Nucleus accumbens (tissue), 56 donors: ENCODE measurements around the gene MTHFSD.

Experiments used
- DNase-seq, 56 donors: peaks; one replicate each; lab custom pipeline; 2025; lab: John Stamatoyannopoulos, UW

MTHFSD gene

DNA sequence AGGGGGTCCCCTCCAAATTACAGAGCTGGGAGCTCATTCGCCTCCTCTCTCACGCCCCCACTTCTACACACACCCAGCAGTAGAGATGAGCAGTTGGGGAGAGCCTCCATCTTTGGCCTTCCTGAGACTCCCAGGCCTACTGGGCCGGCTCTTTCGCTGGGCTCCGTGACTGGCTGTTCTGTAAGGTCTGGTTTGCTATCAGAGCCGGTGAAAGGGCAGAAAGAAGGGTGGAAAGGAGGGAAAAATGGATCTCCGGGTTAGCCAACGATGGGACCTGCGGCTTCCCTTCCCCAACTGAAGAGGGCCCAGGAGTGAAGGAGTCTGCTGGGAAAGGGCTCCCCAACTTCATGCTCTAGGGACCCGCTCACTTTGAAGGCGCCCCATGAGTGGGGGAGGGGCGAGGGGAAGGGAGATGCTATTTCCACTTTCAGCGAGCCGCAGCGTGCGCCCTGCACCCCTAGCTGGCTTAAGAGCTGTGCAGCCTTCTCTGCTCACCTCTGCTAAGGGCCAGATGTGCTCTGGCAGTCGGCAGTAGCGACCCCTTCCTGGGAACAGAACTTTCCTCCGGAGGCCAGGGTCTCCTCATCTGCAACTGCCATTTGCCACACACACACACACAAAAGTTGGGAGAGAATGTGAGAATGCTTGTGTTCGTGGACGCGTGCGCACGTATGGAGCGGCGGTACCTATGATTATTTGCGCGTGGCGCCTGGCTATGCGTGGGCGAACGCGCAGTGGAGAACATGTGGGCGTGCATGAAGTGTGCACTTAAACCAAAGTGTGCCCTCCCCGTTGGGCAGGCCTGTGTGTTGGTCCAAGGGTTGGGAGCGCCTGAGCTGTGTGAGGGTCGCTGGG is 47.6 kb downstream of the MTHFSD start:
- no peak for DNase-seq

DNA sequence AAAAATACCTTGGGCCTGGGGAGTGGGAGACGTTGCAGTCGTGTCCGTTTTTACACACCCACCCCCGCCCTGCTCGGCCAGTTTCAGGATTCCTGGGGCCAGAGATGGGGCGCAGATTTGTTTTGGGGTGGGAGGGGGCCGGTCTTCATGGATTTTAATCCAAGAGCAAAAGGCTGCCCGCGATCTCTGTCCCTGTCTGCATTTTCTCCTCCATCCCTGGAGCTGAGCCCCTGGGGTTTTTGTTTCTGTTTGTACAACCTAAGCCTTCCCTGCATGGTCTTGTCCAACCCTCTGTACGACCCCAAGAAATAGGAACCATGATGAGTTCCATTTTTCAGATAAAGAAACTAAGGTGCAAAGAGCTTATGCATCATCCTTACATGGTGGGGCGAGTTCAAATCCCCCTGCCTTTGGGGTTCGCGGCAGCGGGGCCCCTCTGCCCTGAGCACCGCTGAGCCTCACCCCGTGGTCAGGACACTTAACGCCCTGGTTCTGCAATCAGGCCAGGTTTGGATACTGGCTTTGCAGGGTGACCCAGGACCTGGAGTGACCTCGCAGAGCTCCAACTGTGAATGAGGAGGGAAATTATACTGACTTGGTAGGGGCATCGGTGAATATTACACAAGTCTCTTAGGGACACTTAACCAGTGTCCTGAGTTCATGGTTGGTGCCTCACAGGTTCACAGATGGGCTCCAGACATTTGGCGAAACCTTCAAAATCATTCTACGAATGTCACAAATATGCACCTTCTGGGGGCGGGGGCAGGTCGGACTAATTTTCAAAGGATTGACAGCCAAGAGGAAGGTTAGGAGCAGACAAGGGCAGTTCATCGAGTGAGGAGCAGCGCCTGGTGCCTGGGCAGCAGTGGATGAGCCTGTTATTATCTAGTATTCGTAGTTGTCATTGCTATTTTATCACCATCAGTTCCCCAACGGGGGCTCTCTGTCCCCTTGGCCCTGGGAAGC is 48.9 kb downstream of the MTHFSD start:
- no peak for DNase-seq

DNA sequence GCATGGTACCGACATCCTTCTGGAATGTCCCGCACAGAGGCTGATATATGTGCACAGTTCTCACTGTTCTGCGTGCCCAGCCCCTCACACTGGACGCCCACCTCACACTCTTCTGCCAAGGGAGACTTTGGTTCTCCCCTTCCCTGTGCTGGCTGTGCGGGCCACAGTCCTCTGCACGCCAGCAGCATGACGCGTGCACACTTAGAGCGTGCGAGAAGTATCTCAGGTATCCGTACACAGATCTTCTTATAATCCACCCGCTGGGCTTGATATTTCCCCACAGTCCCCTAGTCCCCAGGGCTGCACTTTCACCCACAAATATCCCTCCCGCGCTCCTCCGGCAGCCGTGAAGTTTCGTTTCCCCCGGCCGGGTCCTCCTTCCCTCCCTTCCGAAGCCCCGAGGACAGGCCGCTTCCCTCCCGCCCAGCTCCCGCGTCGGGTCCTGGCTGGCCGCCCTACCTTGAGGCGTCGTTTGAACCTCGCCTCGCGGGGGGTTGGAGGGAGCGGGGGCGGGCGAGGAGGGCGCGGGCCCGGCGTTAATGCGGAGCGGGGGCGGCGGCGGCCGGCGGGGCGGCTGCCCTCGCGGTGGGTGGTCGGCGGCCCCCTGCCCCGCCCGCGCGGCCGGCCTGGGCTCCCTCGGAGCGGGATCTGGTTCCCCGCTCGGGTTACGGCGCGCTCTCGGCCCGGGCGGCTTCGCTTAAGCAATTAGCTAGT is 49.7 kb downstream of the MTHFSD start:
- DNase-seq = no peak

DNA sequence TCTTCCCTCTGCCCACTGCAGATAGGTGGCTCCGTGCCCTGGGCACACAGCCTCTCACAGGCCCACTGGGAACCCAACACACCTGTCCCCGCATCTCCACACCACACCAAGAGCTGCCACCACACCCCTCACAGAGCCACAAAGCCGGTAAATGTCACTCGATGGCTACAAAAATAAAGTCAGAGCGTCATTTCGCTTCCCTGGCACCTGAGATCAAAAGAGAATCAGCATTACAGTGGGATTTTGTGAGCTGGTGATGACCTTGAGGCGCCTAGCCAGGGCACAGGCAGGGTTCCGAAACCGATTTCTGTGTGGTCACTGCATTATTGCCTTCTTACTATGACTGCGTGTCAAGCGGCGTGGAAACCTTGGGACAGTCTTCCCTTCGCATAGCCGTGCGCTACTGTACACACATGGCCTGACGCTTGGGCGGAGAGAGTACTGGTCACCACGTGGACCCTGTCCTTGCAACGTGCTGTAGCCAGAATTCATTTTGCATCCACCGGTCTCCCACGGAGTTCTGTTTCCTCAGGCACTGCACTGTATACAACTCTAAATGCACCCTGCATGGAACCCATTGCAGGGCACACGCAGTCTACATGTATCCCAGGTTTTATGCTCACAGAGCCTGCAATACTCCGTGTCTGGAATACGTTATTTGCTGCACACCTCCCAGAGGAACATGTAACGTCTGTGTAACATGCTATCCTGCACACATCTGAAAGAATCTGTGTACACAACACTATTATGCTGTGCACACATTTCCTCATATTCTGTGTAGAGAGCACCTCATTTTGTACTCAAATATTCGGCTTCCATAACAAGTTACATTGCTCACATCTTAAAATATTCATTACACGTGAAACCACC is 50.5 kb downstream of the MTHFSD start:
- DNase-seq = no peak

DNA sequence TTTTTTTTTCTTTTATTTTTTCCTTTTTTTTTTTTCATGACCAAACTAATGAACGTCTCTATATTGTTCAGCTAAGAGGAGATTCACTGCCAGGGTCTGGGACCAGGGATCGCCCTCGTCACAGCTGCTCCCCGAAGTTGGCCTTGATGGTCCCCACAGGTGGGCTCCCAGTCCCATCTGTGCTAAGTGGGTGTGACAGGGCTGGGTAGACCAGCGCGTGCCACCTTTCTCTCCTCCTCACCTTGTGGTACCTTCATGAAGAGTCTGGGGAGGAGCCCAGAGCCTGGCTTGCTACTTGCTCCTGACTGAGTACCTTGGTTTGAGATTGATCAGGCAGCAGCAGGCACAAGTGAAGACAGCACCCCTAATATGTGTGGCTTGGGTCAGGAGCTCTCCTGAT is 51.2 kb downstream of the MTHFSD start:
- no peak for DNase-seq

DNA sequence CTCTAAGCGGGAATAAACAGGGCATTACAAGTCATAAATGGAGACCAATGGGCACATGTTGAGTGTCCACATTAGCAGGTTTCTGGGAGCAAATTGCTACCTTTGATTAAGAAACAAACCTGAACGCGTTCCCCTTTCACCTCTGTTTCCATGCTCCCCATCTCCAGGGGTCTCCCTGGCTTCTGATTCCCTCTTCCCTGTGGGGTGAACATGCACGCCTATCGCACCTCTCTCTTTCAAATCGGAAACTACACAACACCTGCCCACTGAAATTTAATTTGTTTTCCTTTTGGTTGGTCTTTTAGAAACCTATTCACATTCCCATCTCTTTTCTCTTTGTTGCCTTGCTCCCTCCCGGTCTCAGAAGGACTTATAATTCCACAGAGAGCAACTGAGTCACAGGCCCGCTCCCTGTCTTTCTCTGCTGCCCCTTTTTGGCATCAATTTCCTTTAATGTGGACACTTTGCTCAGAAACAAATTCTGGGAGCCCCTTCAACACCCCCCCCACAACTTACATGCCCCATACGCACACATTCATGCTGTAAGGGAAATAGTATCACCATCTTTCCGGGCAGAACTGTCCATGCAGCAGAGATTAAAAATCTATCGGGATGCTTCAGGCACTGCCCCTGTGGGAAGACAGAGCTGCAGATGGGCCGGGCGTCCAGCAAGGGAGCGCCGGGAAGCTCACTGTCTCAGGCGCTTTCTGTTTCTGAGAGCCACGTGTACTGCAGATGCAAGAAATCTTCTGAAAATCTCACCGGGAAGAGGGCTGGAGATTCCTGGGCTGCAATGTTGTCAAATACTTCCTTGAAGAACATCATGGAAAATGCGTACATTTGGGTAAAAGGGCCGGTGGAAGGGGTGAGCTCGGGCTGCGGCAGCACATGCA is 51.9 kb downstream of the MTHFSD start:
- DNase-seq = no peak

DNA sequence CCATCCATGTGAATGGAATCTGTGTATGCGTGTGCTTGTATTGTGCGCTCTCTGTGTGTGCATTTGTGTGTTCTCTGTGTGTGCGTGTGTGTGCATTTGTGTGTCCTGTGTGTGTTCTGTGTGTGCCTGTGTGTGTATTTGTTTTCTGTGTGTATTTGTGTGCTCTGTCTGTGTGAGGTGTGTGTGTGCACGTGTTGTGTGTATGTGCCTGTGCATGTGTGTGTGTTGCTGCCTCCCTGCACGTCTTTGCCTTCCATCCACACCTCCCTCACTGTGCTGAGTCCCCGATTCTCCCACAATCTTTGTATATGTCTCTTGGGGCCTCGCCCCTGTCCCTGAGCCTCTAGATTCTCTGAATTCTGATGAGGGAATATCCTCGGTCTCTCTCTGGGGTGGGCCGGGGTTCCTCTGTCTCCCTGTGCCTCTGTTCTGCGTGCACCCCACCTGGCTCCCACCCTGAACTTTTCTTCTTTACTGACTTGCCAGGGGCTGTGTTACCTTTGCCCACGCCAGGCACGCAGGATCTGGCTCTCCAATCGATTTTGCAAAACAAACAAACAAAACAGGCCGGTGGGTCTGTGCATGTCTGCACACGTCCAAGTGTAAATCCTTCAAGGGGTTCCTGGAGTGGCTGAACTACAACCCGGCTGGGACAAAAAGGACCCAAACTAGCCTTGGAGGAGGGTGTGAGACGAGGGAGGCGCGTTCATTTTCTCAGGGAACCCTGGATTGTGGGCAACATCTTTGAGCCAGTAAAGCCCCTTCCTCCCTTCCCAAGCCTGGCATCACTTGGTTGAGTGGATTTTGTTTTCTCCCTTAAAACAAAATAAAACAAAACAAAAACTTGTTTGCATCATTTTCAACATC is 52.8 kb downstream of the MTHFSD start:
- DNase-seq = no peak

DNA sequence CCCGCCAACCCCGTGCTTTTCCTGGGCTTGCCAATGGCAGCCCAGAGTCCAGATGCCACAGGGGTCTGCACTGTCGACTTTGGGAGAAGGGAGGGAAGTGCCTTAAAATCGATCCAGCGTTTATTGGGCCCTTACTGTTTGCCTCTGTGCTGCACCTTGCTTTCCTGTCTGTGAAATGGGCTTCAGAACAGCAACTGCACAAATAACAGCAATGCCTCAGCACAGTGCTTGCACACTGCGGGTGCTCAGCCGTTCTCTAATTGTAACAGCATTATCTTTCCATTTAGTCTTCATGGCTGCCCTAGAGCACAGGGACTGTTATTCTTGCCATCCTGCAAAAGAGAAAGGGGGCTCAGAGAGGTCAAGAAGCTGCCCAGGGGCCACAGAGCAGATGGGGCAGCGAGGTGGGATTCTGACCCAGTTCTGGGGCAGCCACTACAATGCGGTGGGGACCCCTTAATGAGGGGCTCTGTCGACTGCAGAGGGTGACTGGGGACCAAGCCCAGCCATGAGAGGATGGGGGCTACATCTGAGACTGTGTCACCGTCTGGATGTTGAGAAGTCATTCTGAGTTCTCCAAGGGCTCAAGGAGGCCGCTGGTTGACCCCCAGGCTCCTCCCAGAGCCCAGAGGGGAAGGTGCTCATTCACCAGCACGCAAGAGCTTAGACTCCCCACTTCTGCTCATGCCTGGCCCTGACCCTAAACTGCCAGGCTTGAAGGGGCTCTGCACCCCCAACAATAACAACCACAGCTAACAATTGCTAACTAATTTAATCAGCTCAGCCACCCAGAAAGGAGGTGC is 54.1 kb downstream of the MTHFSD start:
- DNase-seq = no peak

DNA sequence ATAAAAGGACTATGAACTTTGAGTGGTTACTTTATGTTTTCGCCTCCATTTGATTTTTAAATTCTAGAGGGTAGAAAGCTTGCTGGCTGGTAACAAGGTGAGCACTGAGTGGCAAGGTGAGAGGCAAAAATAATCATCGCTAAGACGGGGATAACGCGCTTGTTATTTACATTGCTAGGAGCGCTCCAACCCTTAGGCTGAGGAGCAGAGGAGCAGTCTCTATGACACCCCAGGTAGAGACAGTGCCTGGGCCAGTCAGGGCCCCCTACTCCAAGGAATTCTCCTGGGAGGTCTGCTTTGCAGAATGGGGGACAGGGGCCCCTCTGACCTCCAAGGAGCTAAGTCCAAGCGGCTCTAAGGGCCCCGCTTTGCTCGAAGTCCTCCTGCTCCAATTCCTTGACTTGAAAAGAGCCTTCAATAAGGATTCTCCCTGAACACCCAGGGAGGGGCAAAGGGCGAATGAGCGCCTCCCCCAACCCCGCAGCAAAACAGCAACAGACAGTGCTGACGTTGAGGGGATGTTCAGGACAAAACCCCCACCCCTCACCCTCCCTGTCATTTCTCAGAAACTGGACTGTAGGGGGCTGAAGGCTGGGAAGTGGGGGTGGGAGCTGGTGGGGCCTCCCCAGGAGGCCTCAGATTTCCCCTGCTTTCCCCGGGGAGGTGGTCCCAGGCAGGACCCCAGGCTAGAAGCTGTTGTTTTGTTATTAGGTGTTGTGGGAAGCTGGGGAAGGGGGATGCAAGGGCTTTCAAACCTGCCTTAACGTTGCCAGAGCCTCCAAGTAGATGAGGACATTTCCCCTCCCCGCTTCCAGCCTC is 54.9 kb downstream of the MTHFSD start:
- no peak for DNase-seq

DNA sequence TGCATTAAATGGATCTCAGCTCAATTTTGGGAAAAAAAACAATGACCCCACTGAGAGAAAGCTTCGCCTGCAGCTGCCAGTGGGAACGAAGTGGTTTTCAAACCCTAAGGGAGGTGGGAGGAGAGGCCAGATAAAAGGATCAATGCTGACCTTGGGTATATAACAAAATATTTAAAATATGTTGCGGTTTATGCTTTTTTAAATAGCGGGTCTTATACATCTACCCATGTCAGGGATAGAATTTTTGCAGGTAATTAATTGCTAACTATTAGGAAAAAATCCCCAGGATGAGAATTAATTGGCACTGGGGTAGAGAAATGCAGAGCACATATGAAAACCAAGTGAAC is 55.6 kb downstream of the MTHFSD start:
- DNase-seq = no peak

DNA sequence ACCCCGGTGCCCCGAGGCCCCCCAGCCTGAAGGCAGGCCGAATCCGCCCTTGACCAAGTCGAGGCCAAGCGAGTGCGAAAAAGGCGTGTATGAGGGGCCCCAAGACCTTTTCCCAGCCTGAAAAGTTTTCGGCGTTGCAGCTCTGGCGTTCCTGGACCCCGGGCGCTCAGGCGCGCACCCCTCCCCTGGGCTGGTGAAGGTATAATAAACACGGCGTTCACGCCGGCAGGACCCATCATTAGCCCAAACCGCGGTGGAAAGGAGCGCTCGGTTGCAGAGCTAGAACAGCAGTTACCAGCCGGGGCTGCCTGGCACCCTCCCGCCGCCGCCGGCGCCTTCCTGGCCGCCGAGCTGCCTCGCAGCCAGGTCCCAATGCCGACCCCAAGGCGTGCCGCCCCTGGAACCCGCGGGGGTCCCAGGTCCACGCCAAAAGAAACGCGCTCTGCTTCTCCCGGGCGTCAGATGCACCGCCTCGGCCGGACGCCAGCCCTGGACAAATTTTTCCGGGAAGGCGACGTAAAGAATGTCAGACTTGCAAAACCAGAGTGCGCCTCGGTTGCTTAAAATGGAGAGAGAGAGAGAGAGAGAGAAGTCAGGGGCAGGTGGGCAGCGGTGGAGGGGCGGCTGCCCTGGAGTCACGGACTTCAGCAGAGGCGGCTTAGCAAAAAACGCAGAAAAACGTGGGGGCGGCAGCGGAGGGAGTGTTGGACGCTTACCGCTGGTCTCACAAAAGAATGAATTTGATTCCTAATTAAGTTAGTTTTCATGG is 56.2 kb downstream of the MTHFSD start:
- DNase-seq = no peak

DNA sequence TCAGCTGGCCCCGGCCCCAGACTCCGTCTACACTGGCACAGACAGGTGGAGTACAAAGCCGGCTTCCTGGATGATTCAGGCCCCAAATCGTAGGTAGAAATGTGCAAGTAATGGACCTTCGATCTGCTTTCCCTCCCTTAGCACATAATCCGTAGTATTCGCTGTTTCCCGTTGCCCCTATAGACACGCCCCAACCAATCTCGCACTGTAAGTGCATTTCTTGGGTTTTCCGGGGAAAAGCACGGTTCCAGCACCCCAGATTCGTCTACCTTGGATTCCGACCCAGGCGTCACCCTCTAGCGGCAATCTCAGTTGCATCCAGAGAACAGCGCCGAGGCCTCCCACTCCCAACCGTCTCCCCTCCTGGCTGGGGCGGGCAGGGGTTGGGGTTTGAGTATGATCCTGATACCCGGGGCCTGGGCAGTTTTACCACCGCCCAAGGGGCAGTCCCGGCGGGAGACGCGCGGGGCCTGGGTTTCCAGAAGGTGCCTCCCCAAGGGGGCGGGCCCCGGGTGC is 56.8 kb downstream of the MTHFSD start:
- no peak for DNase-seq

DNA sequence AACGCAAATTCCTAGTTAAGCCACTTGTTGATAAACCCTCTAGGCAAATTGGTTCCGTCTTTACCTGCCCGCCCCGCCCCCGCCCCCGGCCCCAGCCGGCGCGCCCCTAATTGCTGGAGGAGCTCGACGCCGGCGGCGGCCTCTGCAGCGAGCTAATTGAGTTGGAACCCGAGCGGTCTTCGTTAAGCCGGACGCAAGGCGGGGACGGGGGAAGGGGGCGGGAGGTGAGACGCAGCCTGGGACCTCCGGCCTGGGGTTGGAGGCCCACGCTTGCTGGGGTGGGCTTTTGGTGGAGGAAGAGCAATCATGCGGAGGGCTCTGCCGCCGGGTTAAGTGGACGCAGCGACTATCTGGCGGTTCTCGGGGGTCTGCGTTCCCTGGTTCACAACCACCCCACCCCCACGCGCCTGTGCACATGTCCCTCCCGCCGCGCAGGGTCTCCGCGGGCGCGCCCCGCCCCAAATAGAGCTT is 57.4 kb downstream of the MTHFSD start:
- no peak for DNase-seq

DNA sequence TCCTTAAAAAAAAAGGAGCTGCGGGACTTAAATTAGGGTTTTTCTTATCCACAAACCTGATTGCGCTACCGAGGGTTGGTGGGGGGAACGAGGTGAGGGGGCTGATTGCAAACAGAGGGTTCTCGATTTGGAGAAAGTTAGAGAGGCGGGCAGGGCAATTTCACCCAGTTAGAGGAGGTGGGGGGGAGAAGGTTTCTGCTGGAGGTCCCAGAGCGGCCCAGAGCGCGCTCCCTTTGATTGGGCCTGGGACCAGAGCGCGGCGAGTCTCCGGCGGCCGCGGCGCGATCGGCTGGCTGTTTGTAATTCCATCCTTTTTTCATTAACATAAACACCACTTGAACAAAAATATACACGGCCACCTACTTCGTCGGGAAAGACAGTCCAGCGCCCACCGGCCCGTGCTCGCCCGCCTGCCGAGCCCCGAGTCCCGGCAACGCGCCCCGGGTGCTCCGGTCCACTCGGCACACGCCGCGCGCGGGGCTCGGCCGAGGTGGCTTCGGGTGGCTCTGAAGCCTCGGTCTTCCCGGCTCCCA is 58.0 kb downstream of the MTHFSD start:
- no peak for DNase-seq
